DOHH2 (cell line): Measurements from ENCODE around the gene JHY.

Experiments used
- H3F3A ChIP-seq: fragments of 200-600 bp; sonication (generic), shearing (Covaris generic); 2 replicates; pipeline ENCODE4 v1.6.0; 2016; ENCODE audit warnings: antibody characterized with exemption, mild to moderate bottlenecking; ENCODE audit not compliant: control insufficient read depth, insufficient read depth
- H3K27ac ChIP-seq: fragments of 200-600 bp; sonication (generic); 2 replicates; pipeline ENCODE4 v1.5.1; 2014; ENCODE audit warnings: low read depth, mild to moderate bottlenecking, low read length, moderate library complexity
- H3K27me3 ChIP-seq: fragments of 200-600 bp; sonication (generic); 2 replicates; pipeline ENCODE4 v1.6.1; 2014; ENCODE audit warnings: mild to moderate bottlenecking, low read length, mixed read lengths; ENCODE audit not compliant: control insufficient read depth
- H3K36me3 ChIP-seq: fragments of 200-600 bp; sonication (generic); 2 replicates; pipeline ENCODE4 v1.6.1; 2014; ENCODE audit warnings: mild to moderate bottlenecking, low read length, moderate library complexity, mixed read lengths; ENCODE audit not compliant: control insufficient read depth
- H3K4me1 ChIP-seq: fragments of 200-600 bp; sonication (generic); 2 replicates; pipeline ENCODE4 v1.6.1; 2014; ENCODE audit warnings: mild to moderate bottlenecking, low read length, mixed read lengths; ENCODE audit not compliant: control insufficient read depth
- H3K4me2 ChIP-seq: fragments of 200-600 bp; sonication (generic); 2 replicates; pipeline ENCODE4 v1.6.0; 2014; ENCODE audit warnings: mild to moderate bottlenecking, low read length, moderate library complexity
- H3K4me3 ChIP-seq: fragments of 200-600 bp; sonication (generic); 2 replicates; pipeline ENCODE4 v1.5.1; 2014; ENCODE audit warnings: mild to moderate bottlenecking, low read length, mixed read lengths
- H3K79me2 ChIP-seq: fragments of 200-600 bp; sonication (generic); 2 replicates; pipeline ENCODE4 v1.6.1; 2014; ENCODE audit warnings: mild to moderate bottlenecking, low read length, mixed read lengths; ENCODE audit not compliant: control insufficient read depth
- H3K9me2 ChIP-seq: fragments of 200-600 bp; sonication (generic); replicated peaks from 2 replicates; pipeline ENCODE4 v1.6.1; 2014; ENCODE audit warnings: mild to moderate bottlenecking, low read length, mixed read lengths; ENCODE audit not compliant: control insufficient read depth
- H3K9me3 ChIP-seq: fragments of 200-600 bp; sonication (generic); 2 replicates; pipeline ENCODE4 v1.6.1; 2014; ENCODE audit warnings: antibody characterized with exemption, low read length, mixed read lengths; ENCODE audit not compliant: control insufficient read depth, insufficient read depth
- H4K20me1 ChIP-seq: fragments of 200-600 bp; sonication (generic); 2 replicates; pipeline ENCODE4 v1.6.0; 2014; ENCODE audit warnings: low read depth, mild to moderate bottlenecking, antibody characterized with exemption, low read length, moderate library complexity; ENCODE audit not compliant: control insufficient read depth, insufficient read depth
- CTCF ChIP-seq: fragments of 200-600 bp; sonication (generic); IDR thresholded peaks from one replicate; pipeline ENCODE4 v1.5.1; 2014; ENCODE audit warnings: antibody characterized with exemption, mild to moderate bottlenecking, low read depth, low read length; ENCODE audit not compliant: poor library complexity, severe bottlenecking
- EZH2phosphoT487 ChIP-seq: fragments of 200-600 bp; sonication (generic); IDR thresholded peaks from 2 replicates; pipeline ENCODE4 v1.6.1; 2017; ENCODE audit warnings: borderline replicate concordance, mild to moderate bottlenecking, antibody characterized with exemption, low read length, moderate library complexity, mixed read lengths

Gene JHY

GRCh38 chr11:122837528-122838346, 44.8 kb upstream of the JHY start:
- no peak overlapping the region for H3K4me2 ChIP-seq

DNA sequence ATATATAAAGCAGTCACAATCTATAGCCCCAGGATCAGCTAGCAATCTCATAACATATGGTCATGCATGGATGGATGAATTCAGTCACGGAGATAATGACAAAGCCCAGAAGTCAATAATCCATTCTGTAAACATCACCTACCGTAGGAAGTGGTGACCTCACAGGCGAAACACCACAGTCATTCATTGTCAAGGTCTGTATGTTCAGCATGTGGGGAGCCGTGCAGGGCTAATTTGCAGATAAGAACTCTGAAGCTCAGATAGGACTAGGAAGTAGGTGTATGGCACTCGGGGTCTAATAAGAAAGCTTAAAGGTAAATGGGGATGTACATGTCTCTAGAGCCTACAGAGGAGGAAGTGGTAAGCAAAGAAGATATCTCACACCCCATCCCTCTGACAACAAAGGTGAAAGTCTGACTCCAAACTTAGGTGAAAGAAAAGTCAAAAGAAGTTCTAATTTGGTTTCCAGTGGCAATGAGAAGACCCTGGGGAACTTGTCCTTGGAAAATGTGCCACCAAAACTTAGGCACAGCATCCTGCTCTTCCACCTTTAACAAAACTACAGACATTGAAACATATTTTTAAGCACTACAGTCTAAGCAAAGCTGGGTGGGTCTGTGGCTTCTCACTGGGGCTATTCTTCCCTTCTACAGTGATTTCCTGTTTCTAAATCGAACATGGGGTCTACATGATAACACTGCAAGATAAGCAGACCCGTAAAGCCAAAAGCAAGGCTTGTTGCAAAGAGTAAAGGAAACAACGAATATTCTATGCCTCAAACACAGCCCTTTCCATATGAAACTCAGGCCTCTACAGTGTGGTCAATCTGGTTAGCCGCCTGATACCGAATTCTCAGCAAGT, 39.0 kb upstream of the JHY start:
- H3K36me3 ChIP-seq: no peaks in the 10 kb centered on the region
- peaks cover 3% of the 10 kb centered on the region; the same call in 1 of the 2 replicates for H3K27me3 ChIP-seq
- H3K4me2 ChIP-seq: peak overlapping the region; percentile 42
- TF ChIP-seq EZH2phosphoT487 (no peak), CTCF (no peak)
- H3K27ac ChIP-seq: no peak overlapping the region; the same call in 1 of the 2 replicates
- H3K4me1 ChIP-seq: peaks cover 14% of the 10 kb centered on the region
- H4K20me1 ChIP-seq: no peaks in the 10 kb centered on the region
- no peaks in the 10 kb centered on the region for H3K9me2 ChIP-seq
- no peaks in the 10 kb centered on the region for H3F3A ChIP-seq
- H3K79me2 ChIP-seq: no peaks in the 10 kb centered on the region
- H3K9me3 ChIP-seq: no peaks in the 10 kb centered on the region
- H3K4me3 ChIP-seq: peak overlapping the region; percentile 25; the same call in 1 of the 2 replicates

More at GRCh38 chr11:122837528-122838346, 44.8 kb upstream of the JHY start:
- Histone ChIP-seq H3K36me3 (no peaks in the 10 kb centered on the region), H3K4me3 (no peak overlapping the region), H3K9me2 (no peaks in the 10 kb centered on the region), H3K4me1 (no peaks in the 10 kb centered on the region), H3K27ac (no peak overlapping the region), H3K9me3 (no peaks in the 10 kb centered on the region), H4K20me1 (no peaks in the 10 kb centered on the region), H3F3A (no peaks in the 10 kb centered on the region), H3K27me3 (peaks cover 6% of the 10 kb centered on the region), H3K79me2 (no peaks in the 10 kb centered on the region)
- TF ChIP-seq EZH2phosphoT487 (no peak), CTCF (no peak)

- Histone ChIP-seq H3K79me2 (no peaks in the 10 kb centered on the region), H3K27me3 (peaks cover 15% of the 10 kb centered on the region; the same call in 1 of the 2 replicates), H3K36me3 (no peaks in the 10 kb centered on the region), H3K9me2 (no peaks in the 10 kb centered on the region), H3F3A (no peaks in the 10 kb centered on the region), H3K4me1 (peaks cover 20% of the 10 kb centered on the region), H3K4me3 (no peak overlapping the region), H4K20me1 (no peaks in the 10 kb centered on the region), H3K4me2 (no peak overlapping the region), H3K9me3 (no peaks in the 10 kb centered on the region), H3K27ac (no peak overlapping the region)
- TF ChIP-seq EZH2phosphoT487 (no peak), CTCF (no peak)
These were observed 35.1 kb upstream of the JHY start for GRCh38 chr11:122847466-122847865.
